ENCODE measurements around the gene CDH5. TPM values are rescaled to one million over a fixed set of nuclear protein-coding genes. Genes with fewer than 3 reads are reported as not detected.

CDH5 gene
- total RNA-seq, 4 donors from 2014 or later: 6.0 to 18.1 (median 6.8) TPM

DNA sequence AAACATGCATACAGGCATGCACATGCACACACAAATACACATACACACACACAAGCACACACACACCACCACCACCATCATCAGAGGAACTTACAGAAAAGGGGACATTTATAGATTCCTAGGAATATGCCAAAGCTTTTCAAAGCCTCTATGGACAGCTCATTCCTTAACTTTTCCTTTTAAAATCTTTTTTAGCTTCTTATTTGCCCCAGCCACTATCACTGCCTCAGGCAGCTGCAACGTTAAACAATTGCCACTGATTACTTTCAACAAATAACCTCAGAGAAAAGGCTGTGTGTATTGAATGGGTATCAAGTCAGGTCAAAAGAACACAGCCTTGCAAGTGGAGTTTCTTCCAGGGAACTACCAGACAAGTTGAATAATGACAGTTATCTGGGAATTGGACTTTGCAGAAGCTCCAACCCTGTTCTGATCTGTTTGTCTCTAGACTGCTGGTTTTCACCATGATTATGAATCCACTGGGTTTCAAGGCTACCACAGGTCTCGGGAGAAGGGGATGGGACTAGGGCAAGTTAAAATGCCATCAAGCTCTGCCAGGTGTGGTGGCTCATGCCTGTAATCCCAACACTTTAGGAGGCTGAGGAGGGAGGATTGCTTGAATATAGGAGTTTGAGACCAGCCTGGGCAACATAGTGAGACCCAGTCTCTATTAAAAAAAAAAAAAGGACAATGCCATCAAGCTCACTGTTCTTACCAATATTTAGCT is 38.7 kb downstream of the CDH5 start:
- WGBS, 2 donors (ENCODE audit: low coverage in 1 of 2): 73 to 81% methylated on average over 1 to 2 of the region's 2 CpGs
- no peaks in the 10 kb centered on the region for H3K9me3 ChIP-seq
- no peak overlapping the region for H3K4me3 ChIP-seq
- no peaks in the 10 kb centered on the region for H3K36me3 ChIP-seq
- TF ChIP-seq, protein P1, sequence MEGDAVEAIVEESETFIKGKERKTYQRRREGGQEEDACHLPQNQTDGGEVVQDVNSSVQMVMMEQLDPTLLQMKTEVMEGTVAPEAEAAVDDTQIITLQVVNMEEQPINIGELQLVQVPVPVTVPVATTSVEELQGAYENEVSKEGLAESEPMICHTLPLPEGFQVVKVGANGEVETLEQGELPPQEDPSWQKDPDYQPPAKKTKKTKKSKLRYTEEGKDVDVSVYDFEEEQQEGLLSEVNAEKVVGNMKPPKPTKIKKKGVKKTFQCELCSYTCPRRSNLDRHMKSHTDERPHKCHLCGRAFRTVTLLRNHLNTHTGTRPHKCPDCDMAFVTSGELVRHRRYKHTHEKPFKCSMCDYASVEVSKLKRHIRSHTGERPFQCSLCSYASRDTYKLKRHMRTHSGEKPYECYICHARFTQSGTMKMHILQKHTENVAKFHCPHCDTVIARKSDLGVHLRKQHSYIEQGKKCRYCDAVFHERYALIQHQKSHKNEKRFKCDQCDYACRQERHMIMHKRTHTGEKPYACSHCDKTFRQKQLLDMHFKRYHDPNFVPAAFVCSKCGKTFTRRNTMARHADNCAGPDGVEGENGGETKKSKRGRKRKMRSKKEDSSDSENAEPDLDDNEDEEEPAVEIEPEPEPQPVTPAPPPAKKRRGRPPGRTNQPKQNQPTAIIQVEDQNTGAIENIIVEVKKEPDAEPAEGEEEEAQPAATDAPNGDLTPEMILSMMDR (IDR thresholded peaks at IDR 0.05): no peak
- TF ChIP-seq POLR2AphosphoS5 (IDR thresholded peaks at IDR 0.05) (no peak), POLR2A (IDR thresholded peaks at IDR 0.05) (no peak), EP300 (IDR thresholded peaks at IDR 0.05; ENCODE audit: low read depth) (no peak)
- H3K4me1 ChIP-seq: peaks cover 3 to 22% (median 7%) of the 10 kb centered on the region in 4 donors
- peaks cover 9% of the 10 kb centered on the region for H3K27me3 ChIP-seq
- no peak overlapping the region for H3K27ac ChIP-seq
- no peak for DNase-seq
- in situ Hi-C loops (cut with MboI; ENCODE audit: low pct_ligation_motif_present in 1 of 4, low pct_unique_long_range_greater_than_20kb in 1 of 4, low sequenced_read_pairs in 3 of 4): loop anchor here (5.0 to 25.0 kb wide), 7 partner anchors 72 to 457 kb away; partner anchors contain the start of genes CMTM3 (in 2 of the 4) and CMTM2 (in 1 of the 4)
- intact Hi-C loops (cut with DNase I; ENCODE audit: low total_unique reads): loop anchor here (5.0 to 10.0 kb wide), 2 partner anchors 82 to 200 kb away; partner anchors contain the start of gene CMTM3

DNA sequence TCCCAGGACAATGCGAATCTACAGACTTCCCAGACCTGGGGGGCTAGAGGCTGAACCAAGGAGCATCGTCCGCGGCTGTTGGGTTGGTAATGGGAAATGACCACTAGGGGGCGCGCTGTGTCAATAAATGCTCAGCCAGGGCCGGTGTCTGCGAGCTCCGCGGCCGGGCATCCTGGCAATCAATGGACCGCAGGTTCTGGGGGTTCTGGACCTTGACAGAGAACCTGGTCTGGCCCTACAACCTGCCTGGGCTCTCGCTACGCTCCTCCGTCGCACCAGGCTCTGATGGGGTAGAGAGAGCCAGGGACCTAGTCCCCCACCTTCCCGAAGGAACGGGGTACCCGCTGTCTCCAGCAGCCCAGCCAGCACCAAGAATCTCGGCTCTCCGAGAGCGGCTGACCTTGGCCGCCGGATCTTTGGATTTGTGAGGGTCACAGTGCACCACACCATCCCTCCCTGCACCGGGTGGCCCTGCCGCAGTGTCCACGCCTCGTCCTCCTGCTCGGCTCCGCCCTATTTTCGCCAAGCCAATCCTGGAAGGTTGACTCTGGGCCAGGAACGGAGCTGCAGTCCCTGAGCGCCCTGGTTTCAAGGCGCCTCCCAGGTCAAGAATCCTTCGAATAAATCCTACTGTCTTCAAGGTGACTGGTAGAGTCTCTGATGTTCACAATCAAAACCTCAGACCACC is 40.2 kb downstream of the CDH5 start:
- Histone ChIP-seq H3K4me1 (peaks cover 3 to 22% (median 7%) of the 10 kb centered on the region in 4 donors), H3K36me3 (no peaks in the 10 kb centered on the region), H3K27me3 (peaks cover 9% of the 10 kb centered on the region), H3K27ac (peak overlapping the region in 1 of 4 donors; percentile 56), H3K9me3 (no peaks in the 10 kb centered on the region), H3K4me3 (peak overlapping the region; percentile 20 to 57 (median 38))
- no peak for TF ChIP-seq EP300 (IDR thresholded peaks at IDR 0.05; ENCODE audit: low read depth)
- TF ChIP-seq POLR2A (IDR thresholded peaks at IDR 0.05): no peak
- TF ChIP-seq POLR2AphosphoS5 (IDR thresholded peaks at IDR 0.05): no peak
- TF ChIP-seq, protein P1 (IDR thresholded peaks at IDR 0.05): peak; percentile 85 to 91 (median 88)
- in situ Hi-C loops (cut with MboI; ENCODE audit: low pct_ligation_motif_present in 1 of 4, low pct_unique_long_range_greater_than_20kb in 1 of 4, low sequenced_read_pairs in 3 of 4): loop anchor here (5.0 to 25.0 kb wide), 7 partner anchors 71 to 456 kb away; partner anchors contain the start of genes CMTM3 (in 2 of the 4) and CMTM2 (in 1 of the 4)
- WGBS, 2 donors (ENCODE audit: low coverage in 1 of 2): 0% methylated on average over 33 of the region's 35 CpGs; no CpG with 5 or more reads in 1 of the 2 donors
- intact Hi-C loops (cut with DNase I; ENCODE audit: low total_unique reads): loop anchor here (5.0 to 10.0 kb wide), 2 partner anchors 81 to 198 kb away; partner anchors contain the start of gene CMTM3
- peak; percentile 87 for DNase-seq

DNA sequence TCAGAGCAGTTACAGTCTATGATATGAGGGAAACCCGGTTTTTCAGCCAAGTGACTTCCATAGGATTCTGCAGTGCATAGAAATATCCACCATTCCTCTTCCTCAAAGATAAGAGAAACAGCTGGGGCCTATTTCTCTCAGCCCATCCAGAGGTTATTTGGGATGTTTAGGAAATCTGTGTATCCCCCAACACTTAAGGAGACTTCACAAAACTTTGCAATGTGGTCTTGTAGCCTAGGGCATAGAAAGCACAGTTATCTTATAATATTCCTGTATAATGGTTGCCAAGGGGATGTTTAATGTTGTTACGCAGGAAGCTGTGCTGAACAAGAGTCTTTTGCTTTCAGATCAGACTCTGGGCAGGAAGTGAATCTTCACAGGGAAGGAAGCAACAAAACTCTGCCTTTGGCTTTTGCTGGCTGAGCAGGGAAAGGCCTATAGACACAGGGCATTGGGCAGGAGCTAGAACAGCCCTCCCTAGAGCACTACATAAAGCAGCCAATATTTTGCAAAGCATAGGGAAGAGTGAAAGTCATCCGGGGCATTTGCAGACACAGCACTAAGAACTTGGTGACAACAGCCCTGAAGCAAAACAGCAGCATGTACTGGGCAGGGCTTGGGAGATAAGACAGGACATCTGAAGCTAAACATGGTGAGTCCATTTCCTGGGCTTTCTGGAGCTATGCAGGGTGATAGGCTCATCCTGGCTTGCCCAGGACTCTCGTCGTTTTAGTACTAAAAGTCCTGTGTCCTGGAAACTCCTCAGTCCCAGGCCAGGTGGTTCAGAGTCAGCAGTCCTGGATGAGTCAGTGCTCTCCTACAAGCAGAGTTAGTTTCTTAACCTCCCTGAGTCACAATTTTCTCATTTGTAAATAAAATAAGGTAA is 41.9 kb downstream of the CDH5 start:
- peaks cover 9% of the 10 kb centered on the region for H3K27me3 ChIP-seq
- intact Hi-C loops (cut with DNase I; ENCODE audit: low total_unique reads) (loop anchor here (5.0 to 10.0 kb wide), 2 partner anchors 79 to 196 kb away; partner anchors contain the start of gene CMTM3), in situ Hi-C loops (cut with MboI; ENCODE audit: low pct_ligation_motif_present in 1 of 4, low pct_unique_long_range_greater_than_20kb in 1 of 4, low sequenced_read_pairs in 3 of 4) (loop anchor here (5.0 to 25.0 kb wide), 7 partner anchors 69 to 454 kb away; partner anchors contain the start of genes CMTM3 (in 2 of the 4) and CMTM2 (in 1 of the 4))
- peak overlapping the region in 1 of 4 donors; percentile 9 for H3K4me3 ChIP-seq
- no peaks in the 10 kb centered on the region for H3K36me3 ChIP-seq
- peak overlapping the region in 3 of 4 donors; percentile 33 to 71 (median 60) for H3K27ac ChIP-seq
- H3K9me3 ChIP-seq: no peaks in the 10 kb centered on the region
- DNase-seq: no peak
- no peak for TF ChIP-seq POLR2AphosphoS5 (IDR thresholded peaks at IDR 0.05)
- TF ChIP-seq POLR2A (IDR thresholded peaks at IDR 0.05): no peak
- TF ChIP-seq, protein P1 (IDR thresholded peaks at IDR 0.05): no peak
- no peak for TF ChIP-seq EP300 (IDR thresholded peaks at IDR 0.05; ENCODE audit: low read depth)
- 64 to 67% methylated on average over 3 to 5 of the region's 5 CpGs for WGBS, 2 donors (ENCODE audit: low coverage in 1 of 2)
- peaks cover 3 to 22% (median 7%) of the 10 kb centered on the region in 4 donors for H3K4me1 ChIP-seq

Measured in transverse colon (tissue), 4 donors.